ENCODE data around the gene DMRT2.

The DMRT2 gene

GRCh38 chr9:1039589-1039988, 10.6 kb upstream of the DMRT2 start:
- in situ Hi-C loops (cut with MboI; ENCODE audit: low sequenced_read_pairs, unreplicated experiment): loop anchor here (25.0 kb wide), 1 partner anchor 398 kb away; no protein-coding TSS in a partner anchor
- TF ChIP-seq CTCF (IDR thresholded peaks at IDR 0.05; ENCODE audit: borderline replicate concordance, control extremely low read depth, extremely low read depth, insufficient read depth, missing control alignments): no peak
- DNase-seq (ENCODE audit: low spot score): no peak

- in situ Hi-C loops (cut with MboI; ENCODE audit: low sequenced_read_pairs, unreplicated experiment): loop anchor here (10.0 to 25.0 kb wide), 2 partner anchors 68 to 395 kb away; partner anchors contain the start of gene DMRT3
- DNase-seq (ENCODE audit: low spot score): peak; percentile 45
- peak; percentile 20 for TF ChIP-seq CTCF (IDR thresholded peaks at IDR 0.05; ENCODE audit: borderline replicate concordance, control extremely low read depth, extremely low read depth, insufficient read depth, missing control alignments)
Observed at GRCh38 chr9:1042466-1042865, 7.7 kb upstream of the DMRT2 start.

GRCh38 chr9:1044643-1045042, 5.5 kb upstream of the DMRT2 start:
- peak; percentile 20 for DNase-seq (ENCODE audit: low spot score)
- no peak for TF ChIP-seq CTCF (IDR thresholded peaks at IDR 0.05; ENCODE audit: borderline replicate concordance, control extremely low read depth, extremely low read depth, insufficient read depth, missing control alignments)
- in situ Hi-C loops (cut with MboI; ENCODE audit: low sequenced_read_pairs, unreplicated experiment): loop anchor here (10.0 to 25.0 kb wide), 2 partner anchors 70 to 393 kb away; partner anchors contain the start of gene DMRT3

- no peak for TF ChIP-seq CTCF (IDR thresholded peaks at IDR 0.05; ENCODE audit: borderline replicate concordance, control extremely low read depth, extremely low read depth, insufficient read depth, missing control alignments)
- peak; percentile 23 for DNase-seq (ENCODE audit: low spot score)
- in situ Hi-C loops (cut with MboI; ENCODE audit: low sequenced_read_pairs, unreplicated experiment): loop anchor here (10.0 to 25.0 kb wide), 2 partner anchors 72 to 390 kb away; partner anchors contain the start of gene DMRT3
Observed at GRCh38 chr9:1046639-1047572, 3.3 kb upstream of the DMRT2 start.

DNA sequence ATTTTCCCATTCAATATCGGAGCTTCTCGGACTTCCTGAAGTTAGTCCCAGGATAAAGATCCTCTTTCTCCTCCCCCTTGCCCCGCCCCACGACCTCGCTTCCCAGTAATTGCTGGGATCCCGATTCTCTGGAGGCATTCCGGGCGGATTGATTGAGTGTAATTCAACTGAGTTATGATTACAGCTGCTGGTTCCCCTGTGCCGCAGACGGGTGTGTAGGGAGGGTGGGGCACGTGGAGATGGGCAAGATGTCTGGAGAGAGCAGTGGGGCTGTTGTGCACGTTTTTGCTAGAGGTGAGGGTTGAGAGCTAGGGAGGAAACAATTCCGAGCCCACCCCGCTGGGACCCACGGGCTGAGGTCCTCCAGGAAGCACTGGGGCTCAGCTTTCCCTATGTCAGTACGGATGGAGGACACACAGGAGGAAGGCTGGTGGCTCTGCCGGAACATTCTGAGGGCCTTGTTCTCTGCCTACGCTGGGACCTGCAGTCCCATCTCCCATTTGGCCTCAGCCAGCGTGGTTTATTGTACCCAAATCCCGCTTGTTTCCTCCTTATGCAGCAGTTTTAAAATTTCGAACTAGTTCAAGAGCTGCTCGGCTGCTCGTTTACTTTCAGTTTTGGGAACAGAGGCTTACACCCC, 2.4 kb upstream of the DMRT2 start:
- no peak for TF ChIP-seq CTCF (IDR thresholded peaks at IDR 0.05; ENCODE audit: borderline replicate concordance, control extremely low read depth, extremely low read depth, insufficient read depth, missing control alignments)
- in situ Hi-C loops (cut with MboI; ENCODE audit: low sequenced_read_pairs, unreplicated experiment): loop anchor here (10.0 to 25.0 kb wide), 2 partner anchors 73 to 390 kb away; partner anchors contain the start of gene DMRT3
- peak; percentile 42 for DNase-seq (ENCODE audit: low spot score)

DNA sequence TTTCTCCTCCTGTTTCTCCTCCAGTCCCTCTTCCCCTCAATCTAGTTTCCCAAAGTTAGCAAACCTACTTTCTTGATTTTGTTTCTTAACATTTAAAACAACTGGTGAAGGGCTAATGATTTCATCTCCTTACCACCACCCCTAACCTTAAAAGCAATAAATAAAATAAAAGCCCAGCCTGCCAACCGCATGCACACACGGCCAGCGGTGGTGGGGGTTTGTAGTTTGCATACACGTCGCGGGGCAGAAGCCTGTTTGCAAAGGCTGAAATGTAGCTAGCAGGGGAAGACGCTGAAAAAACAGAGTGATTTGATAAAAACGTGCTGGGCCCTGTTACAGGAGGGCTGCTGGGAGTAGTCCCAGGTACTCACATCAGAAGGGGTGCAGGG, 1.9 kb upstream of the DMRT2 start:
- in situ Hi-C loops (cut with MboI; ENCODE audit: low sequenced_read_pairs, unreplicated experiment): loop anchor here (10.0 to 25.0 kb wide), 2 partner anchors 73 to 389 kb away; partner anchors contain the start of gene DMRT3
- TF ChIP-seq CTCF (IDR thresholded peaks at IDR 0.05; ENCODE audit: borderline replicate concordance, control extremely low read depth, extremely low read depth, insufficient read depth, missing control alignments): no peak
- DNase-seq (ENCODE audit: low spot score): peak; percentile 20

Data from GM13976 (cell line).